Uterus (tissue), 2 donors: ENCODE data around the gene TMEM217.

ENCODE experiments used
- CTCF ChIP-seq, 4 experiments: fragments of 200-600 bp in 2 of 4; fragments of 450-650 bp in 2 of 4; sonication (generic) in 2 of 4; IDR thresholded peaks; one replicate each; pipeline ENCODE4 v1.5.1; 2016 to 2019; ENCODE audit warnings: antibody characterized with exemption in 4 of 4, mild to moderate bottlenecking in 2 of 4, moderate library complexity in 1 of 4
- POLR2A ChIP-seq, 2 donors: fragments of 450-650 bp; IDR thresholded peaks; one replicate each; pipeline ENCODE4 v1.6.1; 2016; ENCODE audit warnings: antibody characterized with exemption in 2 of 2, mild to moderate bottlenecking in 1 of 2, moderate library complexity in 1 of 2

- TF ChIP-seq POLR2A (IDR thresholded peaks at IDR 0.05) (no peak), CTCF (IDR thresholded peaks at IDR 0.05) (no peak)
Observed at GRCh38 chr6:37222992-37223391, 35.0 kb downstream of the TMEM217 start.
